Calu3 (cell line): ENCODE data around the gene HPGDS. TPM values are rescaled to one million over a fixed set of nuclear protein-coding genes. Genes with fewer than 3 reads are reported as not detected.
"Not testable (repeated sequence)": the region's sequence is repeated elsewhere in the genome, so short reads cannot be mapped to it uniquely, and the experiment has no call there.

Source experiments
- BruUV-seq: library from RNA; stranded (reverse); fragments of 400-500 nt; replicated peaks from 2 replicates; lab custom pipeline; 2021; lab: Mats Ljungman, UMichigan
- CTCF ChIA-PET: fragments of 300-600 bp; sonication (Branson Sonifier 250); formaldehyde crosslinking; loops from one replicate; lab custom pipeline; 2022; ENCODE audit warnings: antibody characterized with exemption; lab: Charles Lee
- DNase-seq: peaks from one replicate; pipeline ENCODE4 v3.0.0; 2022
- H3K27ac Mint-ChIP-seq: one replicate; pipeline ENCODE4 v1.8.0; 2022; ENCODE audit warnings: mixed read lengths; ENCODE audit not compliant: unreplicated experiment
- H3K27me3 Mint-ChIP-seq: one replicate; pipeline ENCODE4 v1.8.0; 2022; ENCODE audit warnings: mixed read lengths; ENCODE audit not compliant: unreplicated experiment
- H3K36me3 Mint-ChIP-seq: one replicate; pipeline ENCODE4 v1.8.0; 2022; ENCODE audit warnings: mild to moderate bottlenecking, moderate library complexity, mixed read lengths; ENCODE audit not compliant: insufficient read depth, unreplicated experiment
- H3K4me1 Mint-ChIP-seq: one replicate; pipeline ENCODE4 v1.8.0; 2022; ENCODE audit warnings: mild to moderate bottlenecking, low read depth, mixed read lengths; ENCODE audit not compliant: unreplicated experiment
- H3K4me3 Mint-ChIP-seq: one replicate; pipeline ENCODE4 v1.8.0; 2022; ENCODE audit warnings: mild to moderate bottlenecking, low read depth, moderate library complexity, mixed read lengths; ENCODE audit not compliant: unreplicated experiment
- H3K9me3 Mint-ChIP-seq: one replicate; pipeline ENCODE4 v1.8.0; 2022; ENCODE audit warnings: low read depth, mixed read lengths; ENCODE audit not compliant: unreplicated experiment
- intact Hi-C: fragments of 100-400 bp; cut with micrococcal nuclease; formaldehyde crosslinking; loops from one replicate; pipeline ENCODE4 v1.10.0; 2022; ENCODE audit not compliant: unreplicated experiment
- total RNA-seq: library from RNA; stranded (reverse); gene quantifications from 2 replicates; pipeline ENCODE4 v1.2.3, GENCODE V29; 2022
- TF ChIP-seq, protein P1 (sequence below): fragments of 200-600 bp; IDR thresholded peaks from one replicate; pipeline ENCODE4 v1.8.0; 2022; ENCODE audit warnings: antibody characterized with exemption; ENCODE audit not compliant: unreplicated experiment

HPGDS gene
- total RNA-seq, 1 experiment from 2014 or later: not detected

- DNase-seq: no peak
- H3K4me1 Mint-ChIP-seq: no peaks in the 10 kb centered on the region
- no peak overlapping the region for H3K4me3 Mint-ChIP-seq
- intact Hi-C loops: no loop called here
- CTCF ChIA-PET: no interaction called here
- TF ChIP-seq, protein P1, sequence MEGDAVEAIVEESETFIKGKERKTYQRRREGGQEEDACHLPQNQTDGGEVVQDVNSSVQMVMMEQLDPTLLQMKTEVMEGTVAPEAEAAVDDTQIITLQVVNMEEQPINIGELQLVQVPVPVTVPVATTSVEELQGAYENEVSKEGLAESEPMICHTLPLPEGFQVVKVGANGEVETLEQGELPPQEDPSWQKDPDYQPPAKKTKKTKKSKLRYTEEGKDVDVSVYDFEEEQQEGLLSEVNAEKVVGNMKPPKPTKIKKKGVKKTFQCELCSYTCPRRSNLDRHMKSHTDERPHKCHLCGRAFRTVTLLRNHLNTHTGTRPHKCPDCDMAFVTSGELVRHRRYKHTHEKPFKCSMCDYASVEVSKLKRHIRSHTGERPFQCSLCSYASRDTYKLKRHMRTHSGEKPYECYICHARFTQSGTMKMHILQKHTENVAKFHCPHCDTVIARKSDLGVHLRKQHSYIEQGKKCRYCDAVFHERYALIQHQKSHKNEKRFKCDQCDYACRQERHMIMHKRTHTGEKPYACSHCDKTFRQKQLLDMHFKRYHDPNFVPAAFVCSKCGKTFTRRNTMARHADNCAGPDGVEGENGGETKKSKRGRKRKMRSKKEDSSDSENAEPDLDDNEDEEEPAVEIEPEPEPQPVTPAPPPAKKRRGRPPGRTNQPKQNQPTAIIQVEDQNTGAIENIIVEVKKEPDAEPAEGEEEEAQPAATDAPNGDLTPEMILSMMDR: no peak
- BruUV-seq: no TSS peak
- no peaks in the 10 kb centered on the region for H3K27me3 Mint-ChIP-seq
- H3K36me3 Mint-ChIP-seq: no peaks in the 10 kb centered on the region
- no peaks in the 10 kb centered on the region for H3K9me3 Mint-ChIP-seq
- H3K27ac Mint-ChIP-seq: no peak overlapping the region
Observed at GRCh38 chr4:94298725-94299252, 43.8 kb downstream of the HPGDS start.

GRCh38 chr4:94295473-94295872 lies 47.2 kb downstream of the HPGDS start:
- BruUV-seq, H3K9me3 Mint-ChIP-seq, H3K27ac Mint-ChIP-seq, DNase-seq, CTCF ChIA-PET, H3K4me1 Mint-ChIP-seq, intact Hi-C loops, H3K36me3 Mint-ChIP-seq, H3K4me3 Mint-ChIP-seq, H3K27me3 Mint-ChIP-seq: not testable (repeated sequence)

DNA sequence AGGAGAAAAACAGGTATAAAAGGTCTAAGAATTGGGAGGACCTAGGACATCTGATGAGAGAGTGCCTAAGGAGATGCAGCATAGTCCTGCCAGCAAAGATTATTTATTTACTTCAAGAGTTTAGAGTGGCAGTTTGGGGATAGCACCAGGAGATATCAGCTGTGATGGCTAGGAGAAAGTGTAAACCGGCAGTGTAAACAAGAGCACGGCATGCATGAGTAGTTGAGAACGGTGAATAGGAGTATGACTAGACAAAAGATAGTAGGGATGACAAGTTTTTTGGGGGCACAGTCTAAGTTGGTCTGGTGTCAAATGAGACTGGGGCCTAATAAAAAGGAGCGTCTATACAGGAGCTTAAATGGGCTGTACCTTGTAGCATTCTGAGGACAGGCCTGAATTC lies 48.7 kb downstream of the HPGDS start:
- not testable (repeated sequence) for H3K27me3 Mint-ChIP-seq, H3K27ac Mint-ChIP-seq, H3K4me1 Mint-ChIP-seq

DNA sequence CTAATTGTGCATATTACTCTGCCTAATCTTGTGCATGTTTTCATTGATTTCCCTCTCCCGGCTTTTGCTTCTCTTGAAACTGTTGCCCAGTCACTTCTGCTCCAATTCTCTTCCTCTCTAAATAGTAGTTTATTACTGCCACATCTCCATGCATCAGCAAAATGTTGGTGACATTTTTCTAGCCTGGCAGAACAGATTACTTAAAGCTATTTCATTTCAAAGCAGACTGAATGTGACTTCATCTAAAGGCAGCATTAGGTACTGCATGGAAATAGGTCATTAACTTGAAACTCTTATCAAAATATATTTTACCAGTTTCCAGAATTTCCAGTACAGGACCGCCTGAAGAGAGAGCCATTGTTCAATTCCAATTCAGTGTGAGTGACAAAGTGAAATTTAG lies 52.4 kb downstream of the HPGDS start:
- TF ChIP-seq, protein P1: no peak
- CTCF ChIA-PET: no interaction called here
- H3K4me3 Mint-ChIP-seq: no peak overlapping the region
- H3K36me3 Mint-ChIP-seq: no peaks in the 10 kb centered on the region
- no peak overlapping the region for H3K27ac Mint-ChIP-seq
- intact Hi-C loops: no loop called here
- H3K9me3 Mint-ChIP-seq: no peaks in the 10 kb centered on the region
- H3K4me1 Mint-ChIP-seq: no peaks in the 10 kb centered on the region
- no peaks in the 10 kb centered on the region for H3K27me3 Mint-ChIP-seq
- no peak for DNase-seq
- no TSS peak for BruUV-seq

More for the DNA sequence above, 48.7 kb downstream of the HPGDS start:
- BruUV-seq, H3K9me3 Mint-ChIP-seq, DNase-seq, H3K36me3 Mint-ChIP-seq, H3K4me3 Mint-ChIP-seq, CTCF ChIA-PET, intact Hi-C loops: not testable (repeated sequence)

- CTCF ChIA-PET: no interaction called here
- Mint-ChIP-seq H3K36me3 (peaks cover 10% of the 10 kb centered on the region), H3K4me1 (no peaks in the 10 kb centered on the region), H3K27ac (no peak overlapping the region), H3K27me3 (no peaks in the 10 kb centered on the region), H3K4me3 (no peak overlapping the region), H3K9me3 (no peaks in the 10 kb centered on the region)
- no peak for DNase-seq
- intact Hi-C loops: no loop called here
- TF ChIP-seq, protein P1: no peak
- no TSS peak for BruUV-seq
Observed at GRCh38 chr4:94285666-94286065, 57.0 kb downstream of the HPGDS start.
